Stimulated activated CD4-positive, alpha-beta T cell treated with anti-CD3 and anti-CD28 coated beads, Interleukin-12 subunit alpha, Interleukin-12 subunit beta, amount 100 ng/mL, for 4 hours (primary cell): Measurements from ENCODE around the gene TANGO2.

Source experiments
- DNase-seq: peaks from one replicate; pipeline ENCODE4 v3.0.0-alpha.2; 2020

The TANGO2 gene

DNA sequence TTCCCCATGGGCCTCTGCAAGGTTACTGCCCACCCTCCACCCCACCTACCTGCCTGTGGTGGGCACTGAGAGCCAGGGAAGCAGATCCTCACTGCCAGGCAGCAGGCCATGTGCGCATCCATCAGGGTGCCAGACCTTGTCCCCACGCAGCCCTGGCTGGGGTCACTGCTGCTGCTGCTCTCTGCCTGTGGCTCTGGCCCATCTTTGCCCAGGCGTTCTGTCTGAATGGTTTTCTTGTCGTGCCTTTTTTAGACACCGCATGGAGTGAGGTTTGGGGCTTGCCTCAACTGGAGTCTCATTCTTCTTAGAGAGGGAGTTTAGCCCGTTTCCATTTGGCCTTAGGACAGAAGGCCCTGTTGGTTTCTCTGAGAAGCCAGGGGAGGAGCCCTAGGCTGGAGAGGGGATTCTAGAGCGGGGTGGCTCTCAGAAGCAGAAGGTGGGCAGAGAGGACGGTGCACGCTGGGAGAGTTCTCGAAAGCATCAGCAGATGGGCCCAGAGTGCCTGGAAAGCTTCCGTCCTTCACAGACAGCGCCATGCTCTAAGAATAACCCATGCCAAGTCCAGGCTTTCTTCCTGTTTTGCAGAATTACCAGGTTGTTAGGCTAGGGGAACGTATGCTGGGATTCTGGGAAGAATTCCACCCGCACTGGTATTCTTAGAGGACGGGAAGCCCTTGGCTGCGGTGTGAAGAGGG is 8.1 kb downstream of the TANGO2 start:
- DNase-seq: no peak

DNA sequence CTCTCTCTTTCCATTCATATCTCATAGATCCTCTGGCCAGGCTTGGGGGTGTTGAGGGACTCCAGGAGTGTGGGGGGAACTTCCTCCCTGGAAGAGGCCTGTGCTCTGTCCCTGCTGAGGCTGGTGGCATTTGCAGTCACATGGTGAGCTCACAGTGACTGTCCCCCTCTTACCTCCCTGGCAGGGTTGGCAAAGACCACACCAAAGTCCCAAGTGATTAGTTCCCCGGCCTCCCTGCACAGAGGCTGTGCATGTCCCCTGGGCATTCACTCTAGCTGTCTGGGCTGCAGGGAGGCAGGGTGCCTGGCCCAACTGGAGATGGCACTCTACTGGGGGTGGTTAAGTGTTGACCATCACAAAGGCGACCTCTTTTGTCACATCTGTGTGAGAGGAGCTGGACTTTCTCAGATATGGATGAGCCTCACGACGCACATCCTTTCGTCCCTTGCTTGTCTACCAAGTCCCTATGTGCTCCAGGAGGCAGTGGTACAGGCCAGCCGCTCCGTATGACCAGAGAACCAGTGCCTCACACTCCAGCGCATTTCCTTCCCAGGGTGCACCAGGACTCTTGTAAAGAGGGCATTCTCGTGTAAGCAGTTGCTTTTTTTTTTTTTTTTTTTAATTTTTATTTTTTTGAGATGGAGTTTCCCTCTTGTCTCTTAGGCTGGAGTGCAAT is 8.8 kb downstream of the TANGO2 start:
- DNase-seq: no peak

DNA sequence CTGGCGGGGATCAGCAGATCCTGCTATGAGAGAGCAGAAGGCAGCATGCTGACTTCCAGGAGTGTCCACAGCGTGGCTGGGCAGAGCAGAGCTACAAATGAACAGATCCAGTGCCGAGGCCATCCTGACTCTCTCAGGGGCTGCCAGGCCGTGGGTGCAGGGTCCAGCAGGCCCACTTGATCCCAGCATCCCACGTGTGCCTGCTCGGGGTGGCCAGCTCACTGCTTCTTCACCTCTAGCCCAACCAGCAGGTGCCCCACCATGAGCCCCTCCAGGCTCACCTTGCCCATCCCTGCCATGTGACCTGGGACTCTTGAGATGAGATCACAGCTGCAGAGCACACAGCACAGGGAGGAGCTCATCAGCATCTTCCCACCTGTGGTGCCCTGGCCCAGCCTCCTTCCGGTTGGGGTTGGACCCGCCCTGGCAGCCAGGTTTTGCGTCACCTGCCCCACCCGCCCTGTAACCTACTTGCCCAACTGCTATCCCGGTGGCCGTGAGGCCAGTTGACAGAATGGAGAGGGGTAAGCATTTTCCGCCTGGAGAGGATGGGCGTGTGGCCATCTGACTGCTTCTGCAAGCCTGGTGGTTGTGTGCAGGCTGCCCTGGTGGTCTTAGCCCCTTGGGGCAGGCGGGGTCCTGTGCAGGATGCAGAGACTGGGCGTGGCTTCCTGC is 11.0 kb downstream of the TANGO2 start:
- DNase-seq: no peak

GRCh38 chr22:20032407-20032991 is 11.6 kb downstream of the TANGO2 start:
- DNase-seq: no peak

GRCh38 chr22:20033045-20033706 is 12.3 kb downstream of the TANGO2 start:
- no peak for DNase-seq

DNA sequence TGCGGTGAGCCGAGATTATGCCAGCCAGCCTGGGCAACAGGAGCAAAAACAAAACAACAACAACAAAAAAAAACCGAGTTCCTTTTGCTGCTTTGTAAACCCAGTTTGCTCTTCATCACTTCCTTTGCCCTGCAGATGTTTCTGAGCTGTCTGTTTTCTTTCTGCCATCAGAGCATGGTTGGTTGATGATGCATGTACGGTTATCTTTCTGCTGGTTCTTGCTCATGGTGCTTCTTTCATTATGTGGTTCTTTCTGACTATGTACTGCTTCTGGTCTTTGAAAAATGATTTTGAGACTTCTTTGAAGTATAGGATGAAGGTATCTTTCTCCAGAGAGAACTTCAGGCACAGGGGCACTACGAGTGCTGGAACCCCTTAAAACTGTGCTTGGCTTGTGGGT is 13.2 kb downstream of the TANGO2 start:
- no peak for DNase-seq

- DNase-seq: no peak
These were observed 14.6 kb downstream of the TANGO2 start for GRCh38 chr22:20035375-20036083.

GRCh38 chr22:20036084-20036482 is 15.2 kb downstream of the TANGO2 start:
- DNase-seq: no peak

GRCh38 chr22:20036535-20037392 is 15.9 kb downstream of the TANGO2 start:
- DNase-seq: no peak

DNA sequence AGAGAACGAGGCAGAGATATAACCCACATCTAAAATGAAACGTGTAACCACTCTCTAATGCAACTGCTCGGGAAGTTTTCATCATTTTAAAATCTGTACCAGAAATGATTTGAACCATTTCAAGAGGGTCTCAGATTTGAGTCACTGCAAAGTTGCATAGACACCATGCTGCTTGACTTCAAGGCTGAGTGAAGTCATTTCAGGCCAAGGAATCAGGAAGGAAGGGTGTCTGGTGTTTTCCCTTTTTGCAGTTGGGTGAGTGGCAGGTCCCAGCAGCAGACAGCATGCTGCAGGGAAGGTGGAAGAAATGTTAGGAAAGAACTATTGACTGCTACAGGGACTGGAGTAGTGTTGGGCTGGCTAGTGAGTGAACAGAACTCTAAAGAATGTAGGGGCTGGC is 16.5 kb downstream of the TANGO2 start:
- no peak for DNase-seq

GRCh38 chr22:20038574-20038973 is 17.7 kb downstream of the TANGO2 start:
- no peak for DNase-seq

DNA sequence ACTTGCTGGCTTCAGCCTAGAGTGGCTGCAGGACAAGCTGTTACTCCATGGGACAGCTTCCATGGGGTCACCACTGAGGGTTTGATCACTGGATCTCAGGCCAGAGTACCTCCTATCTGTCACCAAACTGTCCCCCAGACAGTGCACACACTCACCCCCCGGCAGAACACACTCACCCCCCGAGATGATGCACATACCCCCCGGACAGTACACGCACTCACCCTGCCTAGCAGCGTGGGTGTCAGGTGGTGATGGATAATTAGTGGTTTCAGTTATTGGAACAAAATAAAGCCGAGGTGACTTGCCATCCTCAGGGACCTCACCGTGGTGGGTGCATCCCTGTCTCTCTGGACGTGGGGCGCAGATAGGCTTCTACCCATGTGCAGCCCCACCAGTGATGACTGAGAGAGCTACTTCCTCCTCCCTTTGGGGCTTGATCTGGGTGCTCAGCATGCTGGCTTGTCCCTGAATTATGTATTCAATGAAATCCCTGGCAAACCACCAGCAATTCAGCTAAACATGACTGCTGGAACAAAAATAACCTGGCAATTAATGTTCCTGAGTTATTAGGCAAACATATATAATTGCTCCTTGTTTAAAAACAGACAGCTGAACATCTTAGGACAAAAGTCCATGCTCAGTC is 18.9 kb downstream of the TANGO2 start:
- no peak for DNase-seq

DNA sequence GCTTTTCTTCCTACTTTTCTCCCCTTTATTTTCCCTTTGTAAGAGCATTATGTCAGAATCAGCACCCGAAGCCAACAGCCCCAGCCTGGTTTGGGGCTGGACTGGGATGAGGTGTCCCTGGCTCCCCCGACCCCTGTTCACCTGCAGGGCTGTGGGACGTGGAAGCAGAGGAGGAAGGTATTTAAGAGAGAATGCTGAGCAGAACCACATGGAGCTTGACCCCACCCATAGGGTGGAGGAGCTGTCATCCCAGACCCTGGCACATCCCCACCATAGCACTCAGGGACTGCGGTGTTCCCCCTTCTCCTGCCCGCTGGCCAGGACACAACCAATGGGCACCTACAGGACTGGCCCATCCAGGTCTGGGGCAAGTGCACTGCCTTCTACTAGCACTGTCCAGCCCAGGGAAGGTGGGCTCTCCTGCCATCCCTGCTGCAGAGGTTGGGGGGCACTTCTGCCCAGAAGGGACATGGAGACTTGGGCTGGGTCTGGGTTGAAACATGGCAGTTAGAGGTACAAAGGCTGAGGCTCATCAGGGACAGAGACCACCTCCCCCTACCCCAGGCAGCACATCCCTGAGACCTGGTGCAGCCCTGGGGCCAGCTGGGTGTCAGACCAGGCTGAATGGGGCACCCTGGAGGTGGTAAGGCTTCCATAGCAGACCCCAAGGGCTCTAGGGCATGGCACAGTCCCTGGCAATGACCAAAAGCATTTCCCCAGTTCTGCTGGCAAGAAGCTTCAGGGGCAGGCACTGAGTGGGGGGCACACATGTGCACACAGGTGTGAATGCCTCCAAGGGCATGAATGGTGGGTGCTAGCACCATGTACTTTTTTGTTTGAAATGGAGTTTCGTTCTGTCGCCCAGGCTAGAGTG is 19.7 kb downstream of the TANGO2 start:
- no peak for DNase-seq

DNA sequence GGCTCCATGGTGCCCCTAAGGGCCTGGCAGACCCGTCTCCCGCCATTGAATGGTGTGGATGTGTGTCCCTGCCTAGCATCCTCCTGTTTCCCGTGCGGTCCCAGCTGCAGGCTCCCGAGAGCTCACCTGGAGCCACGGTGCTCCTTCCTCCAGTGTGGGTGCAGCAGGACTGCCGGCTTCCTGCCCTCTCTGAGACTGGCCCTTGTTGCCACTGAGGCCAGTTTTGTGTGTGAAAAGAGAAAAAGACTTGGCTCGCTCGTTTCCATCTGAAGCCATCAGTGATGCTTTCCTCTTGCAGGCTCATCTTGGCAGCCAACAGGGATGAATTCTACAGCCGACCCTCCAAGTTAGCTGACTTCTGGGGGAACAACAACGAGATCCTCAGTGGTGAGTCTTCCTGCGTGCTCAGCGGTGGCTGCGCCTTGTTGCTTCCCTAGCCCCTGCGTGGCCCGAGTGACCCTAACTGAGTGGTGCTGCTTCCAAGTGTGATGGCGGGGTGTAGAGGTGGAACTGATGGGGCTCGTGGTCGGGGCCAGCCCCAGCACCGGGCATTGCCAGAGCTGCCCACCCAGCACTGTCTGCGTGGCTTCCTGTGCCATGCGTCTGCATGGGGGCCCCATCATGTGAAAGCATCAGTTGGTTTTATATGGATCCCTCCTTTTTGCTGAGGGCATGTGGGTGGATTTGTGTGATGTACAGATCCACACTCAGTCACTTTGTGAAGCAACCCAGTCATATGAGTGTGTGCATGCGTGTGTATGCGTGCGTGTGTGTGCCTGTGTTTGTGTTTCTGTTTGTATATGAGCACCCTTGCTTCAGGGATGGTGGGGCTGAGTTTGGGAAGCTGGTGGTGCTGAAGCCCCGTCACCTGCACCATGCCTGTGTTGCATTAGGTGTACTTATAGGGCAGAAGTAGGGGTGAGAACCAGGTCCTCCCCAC is 22.4 kb downstream of the TANGO2 start:
- DNase-seq: no peak

GRCh38 chr22:20043997-20044342 is 23.1 kb downstream of the TANGO2 start:
- no peak for DNase-seq

- DNase-seq: no peak
These were observed 23.7 kb downstream of the TANGO2 start for GRCh38 chr22:20044495-20045151.

- no peak for DNase-seq
These were observed 25.8 kb downstream of the TANGO2 start for GRCh38 chr22:20046730-20047129.

GRCh38 chr22:20051927-20052308 is 31.0 kb downstream of the TANGO2 start:
- DNase-seq: no peak
